ENCODE results near the gene FUOM. TPM values are rescaled to one million over a fixed set of nuclear protein-coding genes. Genes with fewer than 3 reads are reported as not detected.

FUOM gene
- total and polyA plus RNA-seq, 2 experiments from 2014 or later: 30.8 to 33.9 TPM

DNA sequence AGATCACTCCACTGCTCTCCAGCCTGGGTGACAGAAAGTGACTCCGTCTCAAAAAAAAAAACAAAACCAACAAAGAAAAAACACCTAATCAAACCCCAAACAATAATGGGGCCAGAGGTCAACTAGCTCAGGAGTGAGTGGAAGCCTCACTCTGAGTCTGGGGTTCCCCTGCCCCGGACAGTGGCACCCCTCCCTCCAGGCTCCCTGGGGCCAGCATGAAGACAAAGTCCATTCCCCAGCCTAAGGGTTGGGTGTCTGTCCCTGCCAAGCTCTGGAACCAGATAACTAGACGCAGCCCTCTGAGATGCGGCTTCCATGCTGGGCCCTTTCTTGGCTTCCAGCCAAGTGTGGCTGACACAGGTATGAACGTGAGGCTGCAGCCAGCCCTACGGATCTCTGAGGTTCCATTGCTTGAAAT is 1.7 kb upstream of the FUOM start:
- Histone ChIP-seq H3K4me3 (no peak overlapping the region), H3K4me2 (no peak overlapping the region), H3K79me2 (replicated peaks; ENCODE audit: insufficient read depth) (0 out of 2 replicates have a peak, but pooled peaks cover 4% of the 10 kb centered on the region), H3K36me3 (ENCODE audit: insufficient read depth) (no peaks in the 10 kb centered on the region), H3K4me1 (ENCODE audit: insufficient read depth) (no peaks in the 10 kb centered on the region), H4K20me1 (replicated peaks; ENCODE audit: insufficient read depth) (no peaks in the 10 kb centered on the region; the same call in 1 of the 2 replicates), H3F3A (replicated peaks; ENCODE audit: low read depth) (no peaks in the 10 kb centered on the region; the same call in 1 of the 2 replicates), H3K27ac (ENCODE audit: low read depth) (no peak overlapping the region), H2AFZ (no peak overlapping the region), H3K27me3 (ENCODE audit: insufficient read depth) (peaks cover 6% of the 10 kb centered on the region; the same call in 1 of the 2 replicates), H3K9me2 (ENCODE audit: insufficient read depth) (no peaks in the 10 kb centered on the region)
- Mint-ChIP-seq H3K27me3 (ENCODE audit: insufficient read depth, low read depth, poor library complexity) (peaks cover 9% of the 10 kb centered on the region), H3K4me3 (no peak overlapping the region), H3K27ac (no peak overlapping the region), H3K4me1 (no peaks in the 10 kb centered on the region), H3K9me3 (no peaks in the 10 kb centered on the region), H3K36me3 (ENCODE audit: low read depth) (peaks cover 27% of the 10 kb centered on the region)
- no peak for DNase-seq (ENCODE audit: low spot score)
- TF ChIP-seq ZNF114 (CRISPR knock-in tag; IDR thresholded peaks at IDR 0.05) (no peak), STAT1 (IDR thresholded peaks at IDR 0.05; ENCODE audit: unreplicated experiment) (no peak), POLR2AphosphoS5 (IDR thresholded peaks at IDR 0.05; ENCODE audit: low read depth) (no peak), ZNF331 (CRISPR knock-in tag; IDR thresholded peaks at IDR 0.05; ENCODE audit: low read depth) (no peak), CREB1 (CRISPR knock-in tag; IDR thresholded peaks at IDR 0.05; ENCODE audit: low read depth) (no peak), JUNB (IDR thresholded peaks at IDR 0.05; ENCODE audit: unreplicated experiment) (no peak), EZH2 (IDR thresholded peaks at IDR 0.05; ENCODE audit: low read depth, unreplicated experiment) (no peak), NANOG (IDR thresholded peaks at IDR 0.05; ENCODE audit: borderline replicate concordance) (no peak), EZH2phosphoT487 (IDR thresholded peaks at IDR 0.05; ENCODE audit: unreplicated experiment) (no peak)
- TF ChIP-seq, protein P1, sequence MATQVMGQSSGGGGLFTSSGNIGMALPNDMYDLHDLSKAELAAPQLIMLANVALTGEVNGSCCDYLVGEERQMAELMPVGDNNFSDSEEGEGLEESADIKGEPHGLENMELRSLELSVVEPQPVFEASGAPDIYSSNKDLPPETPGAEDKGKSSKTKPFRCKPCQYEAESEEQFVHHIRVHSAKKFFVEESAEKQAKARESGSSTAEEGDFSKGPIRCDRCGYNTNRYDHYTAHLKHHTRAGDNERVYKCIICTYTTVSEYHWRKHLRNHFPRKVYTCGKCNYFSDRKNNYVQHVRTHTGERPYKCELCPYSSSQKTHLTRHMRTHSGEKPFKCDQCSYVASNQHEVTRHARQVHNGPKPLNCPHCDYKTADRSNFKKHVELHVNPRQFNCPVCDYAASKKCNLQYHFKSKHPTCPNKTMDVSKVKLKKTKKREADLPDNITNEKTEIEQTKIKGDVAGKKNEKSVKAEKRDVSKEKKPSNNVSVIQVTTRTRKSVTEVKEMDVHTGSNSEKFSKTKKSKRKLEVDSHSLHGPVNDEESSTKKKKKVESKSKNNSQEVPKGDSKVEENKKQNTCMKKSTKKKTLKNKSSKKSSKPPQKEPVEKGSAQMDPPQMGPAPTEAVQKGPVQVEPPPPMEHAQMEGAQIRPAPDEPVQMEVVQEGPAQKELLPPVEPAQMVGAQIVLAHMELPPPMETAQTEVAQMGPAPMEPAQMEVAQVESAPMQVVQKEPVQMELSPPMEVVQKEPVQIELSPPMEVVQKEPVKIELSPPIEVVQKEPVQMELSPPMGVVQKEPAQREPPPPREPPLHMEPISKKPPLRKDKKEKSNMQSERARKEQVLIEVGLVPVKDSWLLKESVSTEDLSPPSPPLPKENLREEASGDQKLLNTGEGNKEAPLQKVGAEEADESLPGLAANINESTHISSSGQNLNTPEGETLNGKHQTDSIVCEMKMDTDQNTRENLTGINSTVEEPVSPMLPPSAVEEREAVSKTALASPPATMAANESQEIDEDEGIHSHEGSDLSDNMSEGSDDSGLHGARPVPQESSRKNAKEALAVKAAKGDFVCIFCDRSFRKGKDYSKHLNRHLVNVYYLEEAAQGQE (IDR thresholded peaks at IDR 0.05; ENCODE audit: unreplicated experiment): no peak
- TF ChIP-seq, protein P2, sequence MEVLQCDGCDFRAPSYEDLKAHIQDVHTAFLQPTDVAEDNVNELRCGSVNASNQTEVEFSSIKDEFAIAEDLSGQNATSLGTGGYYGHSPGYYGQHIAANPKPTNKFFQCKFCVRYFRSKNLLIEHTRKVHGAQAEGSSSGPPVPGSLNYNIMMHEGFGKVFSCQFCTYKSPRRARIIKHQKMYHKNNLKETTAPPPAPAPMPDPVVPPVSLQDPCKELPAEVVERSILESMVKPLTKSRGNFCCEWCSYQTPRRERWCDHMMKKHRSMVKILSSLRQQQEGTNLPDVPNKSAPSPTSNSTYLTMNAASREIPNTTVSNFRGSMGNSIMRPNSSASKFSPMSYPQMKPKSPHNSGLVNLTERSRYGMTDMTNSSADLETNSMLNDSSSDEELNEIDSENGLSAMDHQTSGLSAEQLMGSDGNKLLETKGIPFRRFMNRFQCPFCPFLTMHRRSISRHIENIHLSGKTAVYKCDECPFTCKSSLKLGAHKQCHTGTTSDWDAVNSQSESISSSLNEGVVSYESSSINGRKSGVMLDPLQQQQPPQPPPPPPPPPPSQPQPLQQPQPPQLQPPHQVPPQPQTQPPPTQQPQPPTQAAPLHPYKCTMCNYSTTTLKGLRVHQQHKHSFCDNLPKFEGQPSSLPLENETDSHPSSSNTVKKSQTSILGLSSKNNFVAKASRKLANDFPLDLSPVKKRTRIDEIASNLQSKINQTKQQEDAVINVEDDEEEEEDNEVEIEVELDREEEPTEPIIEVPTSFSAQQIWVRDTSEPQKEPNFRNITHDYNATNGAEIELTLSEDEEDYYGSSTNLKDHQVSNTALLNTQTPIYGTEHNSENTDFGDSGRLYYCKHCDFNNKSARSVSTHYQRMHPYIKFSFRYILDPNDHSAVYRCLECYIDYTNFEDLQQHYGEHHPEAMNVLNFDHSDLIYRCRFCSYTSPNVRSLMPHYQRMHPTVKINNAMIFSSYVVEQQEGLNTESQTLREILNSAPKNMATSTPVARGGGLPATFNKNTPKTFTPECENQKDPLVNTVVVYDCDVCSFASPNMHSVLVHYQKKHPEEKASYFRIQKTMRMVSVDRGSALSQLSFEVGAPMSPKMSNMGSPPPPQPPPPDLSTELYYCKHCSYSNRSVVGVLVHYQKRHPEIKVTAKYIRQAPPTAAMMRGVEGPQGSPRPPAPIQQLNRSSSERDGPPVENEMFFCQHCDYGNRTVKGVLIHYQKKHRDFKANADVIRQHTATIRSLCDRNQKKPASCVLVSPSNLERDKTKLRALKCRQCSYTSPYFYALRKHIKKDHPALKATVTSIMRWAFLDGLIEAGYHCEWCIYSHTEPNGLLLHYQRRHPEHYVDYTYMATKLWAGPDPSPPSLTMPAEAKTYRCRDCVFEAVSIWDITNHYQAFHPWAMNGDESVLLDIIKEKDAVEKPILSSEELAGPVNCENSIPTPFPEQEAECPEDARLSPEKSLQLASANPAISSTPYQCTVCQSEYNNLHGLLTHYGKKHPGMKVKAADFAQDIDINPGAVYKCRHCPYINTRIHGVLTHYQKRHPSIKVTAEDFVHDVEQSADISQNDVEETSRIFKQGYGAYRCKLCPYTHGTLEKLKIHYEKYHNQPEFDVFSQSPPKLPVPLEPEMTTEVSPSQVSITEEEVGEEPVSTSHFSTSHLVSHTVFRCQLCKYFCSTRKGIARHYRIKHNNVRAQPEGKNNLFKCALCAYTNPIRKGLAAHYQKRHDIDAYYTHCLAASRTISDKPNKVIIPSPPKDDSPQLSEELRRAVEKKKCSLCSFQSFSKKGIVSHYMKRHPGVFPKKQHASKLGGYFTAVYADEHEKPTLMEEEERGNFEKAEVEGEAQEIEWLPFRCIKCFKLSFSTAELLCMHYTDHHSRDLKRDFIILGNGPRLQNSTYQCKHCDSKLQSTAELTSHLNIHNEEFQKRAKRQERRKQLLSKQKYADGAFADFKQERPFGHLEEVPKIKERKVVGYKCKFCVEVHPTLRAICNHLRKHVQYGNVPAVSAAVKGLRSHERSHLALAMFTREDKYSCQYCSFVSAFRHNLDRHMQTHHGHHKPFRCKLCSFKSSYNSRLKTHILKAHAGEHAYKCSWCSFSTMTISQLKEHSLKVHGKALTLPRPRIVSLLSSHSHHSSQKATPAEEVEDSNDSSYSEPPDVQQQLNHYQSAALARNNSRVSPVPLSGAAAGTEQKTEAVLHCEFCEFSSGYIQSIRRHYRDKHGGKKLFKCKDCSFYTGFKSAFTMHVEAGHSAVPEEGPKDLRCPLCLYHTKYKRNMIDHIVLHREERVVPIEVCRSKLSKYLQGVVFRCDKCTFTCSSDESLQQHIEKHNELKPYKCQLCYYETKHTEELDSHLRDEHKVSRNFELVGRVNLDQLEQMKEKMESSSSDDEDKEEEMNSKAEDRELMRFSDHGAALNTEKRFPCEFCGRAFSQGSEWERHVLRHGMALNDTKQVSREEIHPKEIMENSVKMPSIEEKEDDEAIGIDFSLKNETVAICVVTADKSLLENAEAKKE (CRISPR knock-in tag; IDR thresholded peaks at IDR 0.05): no peak
- TF ChIP-seq, protein P3, sequence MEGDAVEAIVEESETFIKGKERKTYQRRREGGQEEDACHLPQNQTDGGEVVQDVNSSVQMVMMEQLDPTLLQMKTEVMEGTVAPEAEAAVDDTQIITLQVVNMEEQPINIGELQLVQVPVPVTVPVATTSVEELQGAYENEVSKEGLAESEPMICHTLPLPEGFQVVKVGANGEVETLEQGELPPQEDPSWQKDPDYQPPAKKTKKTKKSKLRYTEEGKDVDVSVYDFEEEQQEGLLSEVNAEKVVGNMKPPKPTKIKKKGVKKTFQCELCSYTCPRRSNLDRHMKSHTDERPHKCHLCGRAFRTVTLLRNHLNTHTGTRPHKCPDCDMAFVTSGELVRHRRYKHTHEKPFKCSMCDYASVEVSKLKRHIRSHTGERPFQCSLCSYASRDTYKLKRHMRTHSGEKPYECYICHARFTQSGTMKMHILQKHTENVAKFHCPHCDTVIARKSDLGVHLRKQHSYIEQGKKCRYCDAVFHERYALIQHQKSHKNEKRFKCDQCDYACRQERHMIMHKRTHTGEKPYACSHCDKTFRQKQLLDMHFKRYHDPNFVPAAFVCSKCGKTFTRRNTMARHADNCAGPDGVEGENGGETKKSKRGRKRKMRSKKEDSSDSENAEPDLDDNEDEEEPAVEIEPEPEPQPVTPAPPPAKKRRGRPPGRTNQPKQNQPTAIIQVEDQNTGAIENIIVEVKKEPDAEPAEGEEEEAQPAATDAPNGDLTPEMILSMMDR (conservative IDR thresholded peaks at IDR 0.05; ENCODE audit: low read depth in 2 of 2): no peak
- TF ChIP-seq, protein P4, sequence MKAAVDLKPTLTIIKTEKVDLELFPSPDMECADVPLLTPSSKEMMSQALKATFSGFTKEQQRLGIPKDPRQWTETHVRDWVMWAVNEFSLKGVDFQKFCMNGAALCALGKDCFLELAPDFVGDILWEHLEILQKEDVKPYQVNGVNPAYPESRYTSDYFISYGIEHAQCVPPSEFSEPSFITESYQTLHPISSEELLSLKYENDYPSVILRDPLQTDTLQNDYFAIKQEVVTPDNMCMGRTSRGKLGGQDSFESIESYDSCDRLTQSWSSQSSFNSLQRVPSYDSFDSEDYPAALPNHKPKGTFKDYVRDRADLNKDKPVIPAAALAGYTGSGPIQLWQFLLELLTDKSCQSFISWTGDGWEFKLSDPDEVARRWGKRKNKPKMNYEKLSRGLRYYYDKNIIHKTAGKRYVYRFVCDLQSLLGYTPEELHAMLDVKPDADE (IDR thresholded peaks at IDR 0.05): no peak
- ATAC-seq: no peak

Measured in GM23338 (cell line).